Astrocyte (in vitro differentiated cells and primary cell): ENCODE data around the gene VLDLR. TPM values are rescaled to one million over a fixed set of nuclear protein-coding genes. Genes with fewer than 3 reads are reported as not detected.

Source experiments
- DNase-seq: peaks from one replicate; pipeline ENCODE4 v3.0.0-alpha.2; 2010; ENCODE audit warnings: low read depth
- FAIRE-seq: peaks from 2 replicates; lab custom pipeline; 2011; peaks lifted over from hg19 to GRCh38; lab: Jason Lieb, UNC
- H2AFZ ChIP-seq: 2 replicates; pipeline ENCODE4 v1.6.0; 2012; ENCODE audit warnings: low read depth, low read length, inconsistent platforms
- H3K27ac ChIP-seq: 2 replicates; pipeline ENCODE4 v1.5.1; 2011; ENCODE audit warnings: low read depth, low read length, inconsistent platforms
- H3K27me3 ChIP-seq: 2 replicates; pipeline ENCODE4 v1.6.0; 2011; ENCODE audit warnings: low read length, inconsistent platforms; ENCODE audit not compliant: insufficient read depth
- H3K36me3 ChIP-seq: 2 replicates; pipeline ENCODE4 v1.5.1; 2011; ENCODE audit warnings: low read length, inconsistent platforms; ENCODE audit not compliant: insufficient read depth
- H3K4me1 ChIP-seq: 2 replicates; pipeline ENCODE4 v1.5.1; 2011; ENCODE audit warnings: low read length, inconsistent platforms; ENCODE audit not compliant: insufficient read depth
- H3K4me2 ChIP-seq: 2 replicates; pipeline ENCODE4 v1.6.0; 2012; ENCODE audit warnings: low read length, inconsistent platforms
- H3K4me3 ChIP-seq: 2 replicates; pipeline ENCODE4 v1.5.1; 2011; ENCODE audit warnings: low read depth, mild to moderate bottlenecking, low read length, inconsistent platforms; ENCODE audit not compliant: insufficient read depth
- H3K79me2 ChIP-seq: 2 replicates; pipeline ENCODE4 v1.6.0; 2012; ENCODE audit warnings: mild to moderate bottlenecking, low read length, inconsistent platforms; ENCODE audit not compliant: insufficient read depth
- H3K9ac ChIP-seq: 2 replicates; pipeline ENCODE4 v1.6.0; 2012; ENCODE audit warnings: mild to moderate bottlenecking, low read length, inconsistent platforms
- H3K9me3 ChIP-seq: 2 replicates; pipeline ENCODE4 v1.5.1; 2012; ENCODE audit warnings: low read depth, mild to moderate bottlenecking, low read length, inconsistent platforms; ENCODE audit not compliant: insufficient read depth
- H4K20me1 ChIP-seq: 2 replicates; pipeline ENCODE4 v1.6.0; 2012; ENCODE audit warnings: low read length, inconsistent platforms; ENCODE audit not compliant: insufficient read depth
- H3K27ac Mint-ChIP-seq: one replicate; pipeline ENCODE4 v1.8.0; 2021; ENCODE audit warnings: mild to moderate bottlenecking, mixed read lengths; ENCODE audit not compliant: unreplicated experiment
- H3K27me3 Mint-ChIP-seq: one replicate; pipeline ENCODE4 v1.8.0; 2021; ENCODE audit warnings: low read depth, mixed read lengths; ENCODE audit not compliant: unreplicated experiment
- H3K36me3 Mint-ChIP-seq: one replicate; pipeline ENCODE4 v1.8.0; 2021; ENCODE audit warnings: low read depth, mixed read lengths; ENCODE audit not compliant: unreplicated experiment
- H3K4me1 Mint-ChIP-seq: one replicate; pipeline ENCODE4 v1.8.0; 2021; ENCODE audit warnings: low read depth, mixed read lengths; ENCODE audit not compliant: unreplicated experiment
- H3K4me3 Mint-ChIP-seq: one replicate; pipeline ENCODE4 v1.8.0; 2021; ENCODE audit warnings: mild to moderate bottlenecking, moderate library complexity, mixed read lengths; ENCODE audit not compliant: unreplicated experiment
- H3K9me3 Mint-ChIP-seq: one replicate; pipeline ENCODE4 v1.8.0; 2021; ENCODE audit warnings: mild to moderate bottlenecking, mixed read lengths; ENCODE audit not compliant: unreplicated experiment
- EZH2 ChIP-seq: IDR thresholded peaks from 2 replicates; pipeline ENCODE4 v1.6.1; 2012; ENCODE audit warnings: mild to moderate bottlenecking, low read length, inconsistent platforms; ENCODE audit not compliant: insufficient read depth
- total RNA-seq: library from RNA; stranded (reverse); gene quantifications from 2 replicates; pipeline ENCODE4 v1.2.1, GENCODE V29; 2021
- TF ChIP-seq, protein P1 (sequence below): IDR thresholded peaks from 2 replicates; pipeline ENCODE4 v1.5.1; 2011; ENCODE audit warnings: low read depth, mild to moderate bottlenecking, inconsistent platforms, low read length, moderate library complexity; ENCODE audit not compliant: insufficient read depth

VLDLR gene
- total RNA-seq, 1 donor from 2014 or later: 63.2 TPM

DNA sequence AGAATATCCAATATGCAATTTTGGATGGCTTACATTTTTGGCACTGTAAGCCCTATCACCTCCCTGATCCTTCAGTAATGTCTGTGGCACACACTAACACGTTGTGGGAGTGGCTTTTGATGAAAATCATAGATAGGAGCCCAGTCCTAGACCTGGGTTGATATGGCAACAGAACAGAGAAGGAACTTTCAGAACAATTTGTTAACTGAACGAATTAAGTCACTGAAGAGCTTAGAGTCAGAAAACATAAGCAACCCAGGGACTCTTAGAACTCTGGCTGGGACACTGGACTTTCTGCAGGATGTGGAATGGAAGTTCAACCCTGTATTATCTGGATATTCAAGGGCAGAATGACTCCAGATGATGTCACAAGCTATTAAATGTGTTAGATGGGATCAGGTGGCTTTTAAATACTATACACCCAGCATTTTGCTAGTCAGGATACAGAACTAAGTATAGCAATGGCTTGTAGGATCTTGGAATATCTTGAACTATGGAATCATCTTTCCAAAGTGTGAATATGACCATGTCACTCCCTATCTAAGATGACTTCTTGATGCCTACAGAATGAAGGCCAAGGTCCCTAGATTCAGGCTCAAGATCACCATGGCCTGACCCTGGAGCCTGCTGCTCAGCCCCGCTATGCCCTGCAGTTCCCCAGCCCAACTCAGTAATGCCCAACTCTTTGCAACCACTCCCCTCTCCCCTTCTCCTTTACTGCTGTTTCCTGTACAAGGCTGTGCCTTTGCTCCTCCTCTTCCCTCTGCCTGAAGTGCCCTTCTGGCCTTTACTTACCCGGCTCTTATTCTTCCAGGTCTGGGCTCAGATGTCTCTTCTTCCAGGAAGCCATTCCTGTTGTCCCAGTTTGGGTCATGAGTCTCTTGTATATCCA lies 42.8 kb downstream of the VLDLR start:
- TF ChIP-seq, protein P1, sequence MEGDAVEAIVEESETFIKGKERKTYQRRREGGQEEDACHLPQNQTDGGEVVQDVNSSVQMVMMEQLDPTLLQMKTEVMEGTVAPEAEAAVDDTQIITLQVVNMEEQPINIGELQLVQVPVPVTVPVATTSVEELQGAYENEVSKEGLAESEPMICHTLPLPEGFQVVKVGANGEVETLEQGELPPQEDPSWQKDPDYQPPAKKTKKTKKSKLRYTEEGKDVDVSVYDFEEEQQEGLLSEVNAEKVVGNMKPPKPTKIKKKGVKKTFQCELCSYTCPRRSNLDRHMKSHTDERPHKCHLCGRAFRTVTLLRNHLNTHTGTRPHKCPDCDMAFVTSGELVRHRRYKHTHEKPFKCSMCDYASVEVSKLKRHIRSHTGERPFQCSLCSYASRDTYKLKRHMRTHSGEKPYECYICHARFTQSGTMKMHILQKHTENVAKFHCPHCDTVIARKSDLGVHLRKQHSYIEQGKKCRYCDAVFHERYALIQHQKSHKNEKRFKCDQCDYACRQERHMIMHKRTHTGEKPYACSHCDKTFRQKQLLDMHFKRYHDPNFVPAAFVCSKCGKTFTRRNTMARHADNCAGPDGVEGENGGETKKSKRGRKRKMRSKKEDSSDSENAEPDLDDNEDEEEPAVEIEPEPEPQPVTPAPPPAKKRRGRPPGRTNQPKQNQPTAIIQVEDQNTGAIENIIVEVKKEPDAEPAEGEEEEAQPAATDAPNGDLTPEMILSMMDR: no peak
- no peak for TF ChIP-seq EZH2
- Histone ChIP-seq H3K36me3 (no peaks in the 10 kb centered on the region), H3K4me3 (no peak overlapping the region), H3K79me2 (no peaks in the 10 kb centered on the region), H3K9ac (no peak overlapping the region), H3K27me3 (no peaks in the 10 kb centered on the region), H3K9me3 (no peaks in the 10 kb centered on the region), H3K27ac (no peak overlapping the region), H2AFZ (no peak overlapping the region), H3K4me2 (no peak overlapping the region), H3K4me1 (no peaks in the 10 kb centered on the region), H4K20me1 (no peaks in the 10 kb centered on the region)
- peaks cover 2% of the 10 kb centered on the region for H3K27me3 Mint-ChIP-seq
- H3K27ac Mint-ChIP-seq: no peak overlapping the region
- H3K4me3 Mint-ChIP-seq: no peak overlapping the region
- peaks cover 17% of the 10 kb centered on the region for H3K9me3 Mint-ChIP-seq
- DNase-seq: no peak
- peaks cover 7% of the 10 kb centered on the region for H3K36me3 Mint-ChIP-seq
- FAIRE-seq: no peak
- peaks cover 4% of the 10 kb centered on the region for H3K4me1 Mint-ChIP-seq

DNA sequence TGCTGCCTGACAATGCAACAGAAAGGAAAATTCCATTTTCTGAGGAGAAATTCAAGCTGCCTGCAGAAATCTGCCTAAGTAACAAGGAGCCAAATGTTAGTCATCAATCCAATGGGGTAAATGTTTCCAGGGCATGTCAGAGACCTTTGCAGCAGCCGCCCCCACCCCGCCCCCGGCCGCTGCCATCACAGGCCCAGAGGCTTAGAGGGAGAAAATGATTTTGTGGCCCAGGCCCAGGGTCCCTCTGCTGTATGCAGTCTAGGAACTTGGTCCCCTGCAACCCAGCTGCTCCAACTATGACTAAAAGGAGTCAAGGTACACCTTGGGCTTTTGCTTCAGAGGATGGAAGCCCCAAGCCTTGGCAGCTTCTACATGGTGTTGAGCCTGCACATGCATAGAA lies 45.0 kb downstream of the VLDLR start:
- no peak overlapping the region for H3K9ac ChIP-seq
- no peak for TF ChIP-seq EZH2
- TF ChIP-seq, protein P1: no peak
- Mint-ChIP-seq H3K4me1 (no peaks in the 10 kb centered on the region), H3K27me3 (peaks cover 2% of the 10 kb centered on the region), H3K36me3 (peaks cover 7% of the 10 kb centered on the region), H3K27ac (no peak overlapping the region), H3K9me3 (peaks cover 17% of the 10 kb centered on the region), H3K4me3 (no peak overlapping the region)
- no peak overlapping the region for H3K27ac ChIP-seq
- H3K27me3 ChIP-seq: no peaks in the 10 kb centered on the region
- H3K36me3 ChIP-seq: no peaks in the 10 kb centered on the region
- no peak overlapping the region for H3K4me2 ChIP-seq
- FAIRE-seq (no peak), DNase-seq (no peak)
- no peak overlapping the region for H3K4me3 ChIP-seq
- no peaks in the 10 kb centered on the region for H3K4me1 ChIP-seq
- no peaks in the 10 kb centered on the region for H3K9me3 ChIP-seq
- H3K79me2 ChIP-seq: no peaks in the 10 kb centered on the region
- H4K20me1 ChIP-seq: no peaks in the 10 kb centered on the region
- H2AFZ ChIP-seq: no peak overlapping the region

DNA sequence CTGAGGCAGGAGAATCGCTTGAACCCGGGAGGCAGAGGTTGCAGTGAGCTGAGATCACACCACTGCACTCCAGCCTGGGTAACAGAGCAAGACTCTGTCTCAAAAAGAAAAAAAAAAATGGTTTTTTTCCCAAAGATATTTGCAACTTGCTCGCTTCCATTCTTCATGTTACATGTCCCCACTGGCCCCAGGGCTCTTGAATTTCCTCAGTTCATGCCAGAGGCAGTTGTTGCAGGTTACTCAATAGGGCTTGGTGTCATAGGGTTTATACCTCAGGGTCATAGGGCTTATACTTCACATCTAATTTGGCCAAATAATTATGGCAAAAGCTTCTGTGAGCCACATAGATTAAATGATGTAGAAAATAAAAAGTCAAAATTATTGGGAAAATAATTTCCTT lies 51.6 kb downstream of the VLDLR start:
- Histone ChIP-seq H3K79me2 (no peaks in the 10 kb centered on the region), H3K36me3 (no peaks in the 10 kb centered on the region), H3K9ac (no peak overlapping the region), H3K27ac (no peak overlapping the region), H3K9me3 (no peaks in the 10 kb centered on the region), H2AFZ (no peak overlapping the region), H3K27me3 (no peaks in the 10 kb centered on the region), H3K4me2 (no peak overlapping the region), H4K20me1 (no peaks in the 10 kb centered on the region), H3K4me1 (no peaks in the 10 kb centered on the region), H3K4me3 (no peak overlapping the region)
- no peaks in the 10 kb centered on the region for H3K4me1 Mint-ChIP-seq
- TF ChIP-seq, protein P1: no peak
- no peak for TF ChIP-seq EZH2
- no peaks in the 10 kb centered on the region for H3K9me3 Mint-ChIP-seq
- H3K27ac Mint-ChIP-seq: no peak overlapping the region
- DNase-seq: no peak
- FAIRE-seq: no peak
- no peaks in the 10 kb centered on the region for H3K27me3 Mint-ChIP-seq
- no peak overlapping the region for H3K4me3 Mint-ChIP-seq
- no peaks in the 10 kb centered on the region for H3K36me3 Mint-ChIP-seq
